Activated T-cell treated with anti-CD3 and anti-CD28 coated beads for 1 hour (primary cell): ENCODE data around the gene CDH7.

Source experiments
- DNase-seq: peaks from one replicate; pipeline ENCODE4 v3.0.0-alpha.2; 2020; ENCODE audit warnings: low read depth

The CDH7 gene

DNA sequence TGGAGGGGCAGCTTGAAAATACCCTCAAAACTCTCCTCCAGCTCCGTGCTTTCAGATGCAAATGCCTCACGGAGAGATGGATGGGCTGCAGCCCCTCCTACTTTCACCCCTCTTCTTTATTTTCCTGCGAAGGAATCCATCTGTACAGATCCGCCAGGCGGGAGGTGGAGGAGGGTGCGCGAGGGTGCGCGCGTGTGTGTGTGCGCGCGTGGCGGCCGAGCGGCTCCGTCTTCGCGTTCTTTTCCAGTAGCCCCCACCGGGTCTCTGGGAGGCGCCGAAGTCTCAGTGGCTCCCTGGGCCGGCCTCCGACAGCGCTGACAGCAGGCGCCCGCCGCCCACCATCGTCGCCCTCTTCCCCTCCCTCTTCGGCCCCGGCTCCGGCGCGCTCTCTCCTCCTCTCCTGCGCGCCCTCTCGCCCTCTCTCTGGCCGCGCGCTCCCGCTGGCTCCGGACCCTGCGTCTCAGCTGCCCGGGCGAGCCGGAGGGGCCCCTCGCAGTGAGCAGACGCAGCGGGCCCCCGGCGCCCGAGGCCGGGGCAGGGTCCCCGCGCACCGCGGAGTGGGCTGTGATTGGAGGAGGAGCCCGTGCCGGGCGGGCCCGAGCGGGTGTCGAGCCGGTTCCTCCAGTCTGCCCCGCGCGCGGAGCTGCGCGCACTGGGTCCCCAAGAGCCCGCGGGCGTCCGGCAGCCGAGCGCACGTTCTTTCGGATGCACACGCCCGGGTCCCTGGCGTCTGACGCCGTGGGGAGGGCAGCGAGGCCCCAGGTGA, at the start of gene CDH7:
Gene CDH7, plus strand, starts transcription at position 624 of the 766 bp plus-strand sequence. CDS start 11,831 bp downstream, outside the sequence.
- no peak for DNase-seq

DNA sequence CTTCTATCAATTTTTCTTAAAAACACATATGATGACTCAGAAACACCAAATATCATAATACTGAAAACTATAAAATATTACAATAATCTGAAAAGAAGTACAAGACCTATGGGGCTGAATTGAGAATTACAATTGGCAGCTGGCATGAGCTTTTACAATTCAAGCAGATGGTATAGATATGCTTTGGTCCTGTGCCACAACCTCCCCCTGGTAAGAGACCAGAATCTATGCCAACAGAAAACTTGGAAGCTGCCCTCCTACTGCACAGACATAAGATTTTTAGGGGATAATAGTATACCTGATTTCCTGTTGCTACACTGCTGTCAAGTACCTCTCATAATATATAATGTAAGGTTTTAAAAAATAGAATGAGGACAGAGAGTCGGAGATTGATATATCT, 46.8 kb upstream of the CDH7 start:
- no peak for DNase-seq

DNA sequence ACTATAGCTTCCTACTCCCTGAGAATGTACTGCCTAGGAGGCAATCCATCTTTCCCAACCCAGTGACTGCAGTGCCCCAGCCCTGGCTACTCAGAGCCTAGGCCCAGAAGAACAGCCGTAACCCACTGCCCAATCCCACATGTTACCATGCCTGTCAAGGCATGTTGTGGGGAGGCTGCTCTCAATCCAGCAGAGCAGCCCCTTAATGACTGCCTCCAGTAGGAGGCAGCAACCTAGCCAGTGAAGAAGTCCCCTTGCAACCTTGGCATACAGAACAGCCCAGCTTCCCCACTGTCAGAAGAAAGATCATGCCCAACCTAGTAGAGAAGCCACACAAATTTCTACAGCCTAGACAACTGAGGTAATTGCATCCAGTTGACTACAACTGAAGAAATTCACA, 44.2 kb upstream of the CDH7 start:
- no peak for DNase-seq

- DNase-seq = no peak
Measured at GRCh38 chr18:65711493-65711892, 39.3 kb upstream of the CDH7 start.

DNA sequence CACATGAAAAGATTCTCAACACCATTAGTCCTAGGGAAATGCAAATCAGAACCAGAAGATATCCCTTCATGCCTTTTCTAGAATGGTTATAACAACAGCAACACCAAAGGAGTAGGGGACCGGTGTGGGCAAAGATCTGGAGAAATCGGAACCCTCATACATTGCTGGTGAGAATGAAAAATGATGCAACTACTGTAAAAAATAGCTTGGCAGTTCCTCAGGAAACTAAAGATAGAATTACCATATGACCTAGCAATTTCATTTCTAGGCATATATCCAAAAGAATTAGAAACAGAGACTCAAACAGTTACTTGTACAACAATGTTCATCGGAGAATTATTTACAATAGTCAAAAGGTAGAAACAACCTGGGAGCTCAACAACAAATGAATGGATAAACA, 29.2 kb upstream of the CDH7 start:
- DNase-seq = no peak

GRCh38 chr18:65725251-65726050, 25.4 kb upstream of the CDH7 start:
- DNase-seq = no peak

DNA sequence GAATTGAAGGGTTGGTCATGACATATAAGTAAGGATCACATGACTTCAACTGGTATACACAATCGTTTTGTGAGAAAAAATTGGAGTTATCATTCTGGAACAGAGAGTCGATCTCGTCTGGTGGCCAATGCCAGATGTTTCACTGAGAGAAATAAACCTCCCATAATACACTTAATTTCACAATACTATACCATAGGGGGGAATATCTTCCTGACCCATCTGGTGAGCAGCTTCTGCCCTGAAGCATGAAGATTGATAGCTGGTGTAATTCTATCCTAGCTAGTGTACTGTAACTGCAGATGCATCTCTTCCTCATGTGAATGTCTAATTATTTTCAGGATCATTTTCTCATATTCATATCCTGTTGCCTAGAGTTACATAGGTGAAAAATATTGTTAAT, 15.7 kb upstream of the CDH7 start:
- no peak for DNase-seq

GRCh38 chr18:65737471-65737955, 13.3 kb upstream of the CDH7 start:
- DNase-seq = no peak

- no peak for DNase-seq
Measured at GRCh38 chr18:65746936-65747335, 3.9 kb upstream of the CDH7 start.

DNA sequence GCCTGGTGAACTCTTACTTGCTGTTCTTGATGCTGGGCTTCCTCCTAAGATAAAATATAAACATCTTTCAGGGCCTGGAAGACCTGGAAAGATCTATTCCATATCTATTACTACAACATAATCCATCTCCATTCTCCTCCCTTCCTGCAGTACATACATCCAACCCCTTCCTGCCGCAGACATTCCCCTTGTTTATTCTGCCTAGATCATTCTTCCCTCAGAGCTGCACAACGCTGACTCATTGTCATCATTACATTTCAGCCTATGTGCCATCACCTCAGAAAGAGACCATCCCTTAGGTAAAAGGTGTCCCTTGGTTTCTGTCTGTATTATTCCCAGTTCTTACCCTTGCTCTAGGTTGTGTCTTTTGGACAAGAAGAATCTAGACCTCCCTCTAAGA, 2.5 kb upstream of the CDH7 start:
- DNase-seq = no peak

- DNase-seq = no peak
Measured at GRCh38 chr18:65749841-65750240, 971 bp upstream of the CDH7 start.

DNA sequence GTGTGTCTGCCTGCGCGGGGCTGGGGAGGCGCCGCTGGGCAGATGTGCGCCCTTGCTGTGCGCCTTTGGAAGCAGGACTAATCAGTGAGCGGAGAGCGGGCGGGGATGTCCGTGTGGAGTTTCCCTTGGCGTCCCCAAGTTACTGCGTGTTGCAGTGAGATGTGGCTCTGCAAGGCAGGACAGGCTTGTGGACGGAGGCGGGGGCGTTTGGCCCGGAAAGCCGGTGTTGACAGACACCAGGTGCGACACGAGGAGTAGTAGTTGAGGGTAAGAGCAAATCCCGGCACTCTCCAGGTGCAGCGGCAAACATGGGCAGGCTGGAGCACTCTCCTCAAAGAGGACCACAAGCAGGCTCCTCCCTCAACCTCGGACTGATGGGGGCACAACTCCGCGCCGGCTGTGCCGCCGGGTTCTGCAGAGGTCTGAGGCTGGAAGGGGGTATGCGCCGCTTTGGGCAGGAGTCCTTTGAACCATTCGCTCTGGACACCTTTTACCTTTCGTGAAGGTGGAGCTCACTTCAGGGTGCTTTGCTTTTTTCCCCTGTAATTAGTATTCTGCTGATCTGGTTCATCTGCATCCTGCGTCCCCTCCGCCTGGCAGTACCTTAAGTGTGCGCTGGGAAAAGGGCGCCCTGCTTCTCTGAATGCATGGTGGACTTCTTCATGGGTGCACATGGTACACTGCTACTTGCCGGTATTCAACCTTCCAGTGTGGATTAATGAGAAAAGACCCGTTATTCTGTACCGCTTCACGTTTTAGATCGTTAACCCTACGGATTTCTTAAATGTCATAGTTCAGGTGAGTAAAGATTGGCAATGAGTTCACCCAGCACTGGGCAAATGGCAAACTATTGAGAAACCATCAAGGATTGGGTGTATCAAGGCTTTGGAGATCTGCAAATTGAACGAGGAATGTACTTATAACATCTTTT, 608 bp downstream of the CDH7 start:
- no peak for DNase-seq

DNA sequence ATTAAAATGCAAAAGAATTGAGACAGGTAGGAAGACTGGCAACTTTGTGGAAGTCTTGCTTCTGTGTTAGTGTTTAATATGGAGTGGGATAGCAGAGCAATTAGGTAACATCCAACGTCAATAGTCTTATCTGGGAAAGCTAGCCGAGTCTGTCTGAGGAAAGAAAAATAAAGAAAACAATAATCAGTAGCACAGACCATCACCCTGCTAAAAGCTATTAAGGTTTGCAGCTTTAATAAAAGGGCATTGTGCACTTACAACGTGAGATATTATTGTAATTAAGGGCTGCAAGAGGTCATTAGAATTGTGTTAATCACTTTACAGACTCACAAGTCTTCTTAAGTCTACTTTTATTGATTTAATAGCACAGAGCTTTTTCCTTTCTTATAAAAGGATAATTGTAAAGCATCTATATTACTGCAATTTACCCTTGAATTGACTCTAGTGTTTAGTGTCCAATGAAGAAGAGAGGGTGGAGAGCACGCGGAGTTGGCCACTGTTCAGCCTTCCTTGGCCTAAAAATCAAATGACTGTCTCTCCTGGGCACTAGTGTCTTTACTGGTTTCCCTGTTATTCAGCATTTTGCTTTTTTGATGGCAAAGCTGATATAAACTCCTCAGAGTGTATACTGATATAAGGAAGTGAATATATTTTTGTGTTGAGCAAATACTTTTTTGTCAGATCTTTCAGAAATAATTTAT, 2.0 kb downstream of the CDH7 start:
- no peak for DNase-seq

- no peak for DNase-seq
Measured at GRCh38 chr18:65753520-65753919, 2.7 kb downstream of the CDH7 start.

DNA sequence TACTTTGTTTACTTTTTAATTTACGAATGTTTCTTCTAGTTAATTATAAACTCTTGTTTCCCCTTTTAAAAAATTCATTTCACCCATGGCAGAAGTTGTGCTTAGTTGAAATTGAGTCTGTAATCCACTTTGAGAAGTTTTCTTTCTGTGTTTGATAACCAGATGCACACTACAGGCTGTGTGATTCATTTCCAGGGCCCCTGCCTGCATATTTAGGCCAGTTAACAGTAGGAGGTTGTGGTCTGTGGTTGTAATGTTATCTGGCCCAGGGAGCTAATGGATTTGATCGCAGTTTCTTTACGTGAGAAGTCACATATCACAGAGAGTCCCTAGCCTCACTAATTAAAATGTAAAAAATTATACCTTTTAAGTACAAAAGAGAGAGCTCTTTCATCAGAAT, 3.3 kb downstream of the CDH7 start:
- no peak for DNase-seq

DNA sequence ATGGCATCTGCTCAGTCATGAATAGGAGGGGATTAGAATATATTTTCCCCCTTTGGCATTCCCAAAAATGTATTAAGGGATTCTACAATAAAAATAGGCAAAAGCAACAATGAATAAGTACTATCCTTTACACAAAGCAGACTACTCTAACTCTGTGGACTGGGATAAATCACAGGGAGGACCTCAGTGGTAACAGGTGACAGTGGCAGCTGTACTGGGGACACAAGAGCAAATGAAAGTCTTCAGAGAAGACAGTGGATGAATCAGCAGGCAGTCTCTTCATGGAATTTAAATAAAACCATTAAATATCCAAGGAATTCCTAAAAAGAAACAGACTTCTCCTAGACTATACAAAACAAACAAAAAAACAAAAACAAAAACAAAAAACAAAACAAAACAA, 4.8 kb downstream of the CDH7 start:
- no peak for DNase-seq

DNA sequence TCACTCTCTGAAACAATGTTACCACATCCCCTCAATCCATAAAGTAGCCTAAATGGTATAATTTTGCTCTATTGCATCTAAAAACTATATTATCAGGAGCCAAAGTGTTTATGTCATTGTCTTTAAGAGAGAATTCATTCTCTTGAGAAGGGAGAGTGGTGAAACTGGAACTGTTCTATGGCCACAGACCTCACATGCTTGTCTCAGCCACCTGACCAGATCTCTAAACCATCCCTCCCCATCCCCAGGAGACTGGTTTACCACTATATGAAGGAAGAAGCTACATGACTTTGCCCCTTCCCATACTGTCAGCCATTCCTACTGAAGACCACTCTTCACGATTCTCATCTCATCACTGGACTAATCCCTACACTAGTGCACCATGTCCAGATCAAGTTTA, 9.6 kb downstream of the CDH7 start:
- DNase-seq = no peak

GRCh38 chr18:65761636-65762295, 11.0 kb downstream of the CDH7 start:
- no peak for DNase-seq

DNA sequence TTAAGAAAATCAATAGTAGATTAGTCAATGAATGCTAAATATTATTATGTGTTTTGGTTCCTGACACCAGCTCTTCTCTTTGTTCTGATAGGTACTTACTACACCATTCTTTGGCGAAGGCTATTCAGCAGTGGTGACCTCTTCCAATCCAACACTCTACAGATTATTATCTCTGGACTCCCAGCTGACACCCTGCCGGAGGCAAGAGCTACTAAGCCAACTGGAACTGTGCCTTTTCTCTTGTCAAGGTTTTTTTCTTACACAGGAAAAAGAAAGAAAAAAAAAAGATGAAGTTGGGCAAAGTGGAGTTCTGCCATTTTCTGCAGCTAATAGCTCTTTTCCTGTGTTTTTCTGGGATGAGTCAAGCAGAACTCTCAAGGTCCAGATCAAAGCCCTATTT, 11.7 kb downstream of the CDH7 start:
- no peak for DNase-seq

DNA sequence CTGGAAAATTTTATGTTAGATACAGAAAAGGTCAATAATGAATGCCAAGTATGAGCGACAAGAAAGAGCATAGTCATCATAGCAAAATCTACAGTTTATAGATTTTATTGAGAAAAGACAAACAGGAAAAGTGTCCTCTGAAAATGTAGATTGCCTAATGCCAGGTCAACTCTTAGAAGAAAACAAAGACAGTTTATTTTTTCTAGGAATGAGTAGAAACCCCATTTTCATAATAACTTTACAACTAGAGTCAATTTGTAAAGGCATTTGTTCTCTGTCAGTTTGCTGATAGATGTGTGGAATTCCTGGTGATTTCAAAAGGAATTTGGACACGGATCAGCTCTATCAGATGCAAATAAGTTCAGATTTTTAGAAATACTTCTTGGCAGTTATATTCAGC, 16.6 kb downstream of the CDH7 start:
- DNase-seq = no peak

- no peak for DNase-seq
Measured at GRCh38 chr18:65768120-65768778, 17.4 kb downstream of the CDH7 start.
